ENCODE results near the gene TTC34.

Gene TTC34

GRCh38 chr1:2826736-2827292, 25.3 kb upstream of the TTC34 start:
- no peak for DNase-seq (ENCODE audit: low read depth)
- TF ChIP-seq CTCF (conservative IDR thresholded peaks at IDR 0.05; ENCODE audit: low read length), result no peak

GRCh38 chr1:2826316-2826715, 24.8 kb upstream of the TTC34 start:
- no peak overlapping the region for H3K4me3 ChIP-seq (ENCODE audit: low read length)
- TF ChIP-seq CTCF (conservative IDR thresholded peaks at IDR 0.05; ENCODE audit: low read length), result no peak
- no peak for DNase-seq (ENCODE audit: low read depth)

More at GRCh38 chr1:2826736-2827292, 25.3 kb upstream of the TTC34 start:
- H3K4me3 ChIP-seq (ENCODE audit: low read length), result no peak overlapping the region

- no peak overlapping the region for H3K4me3 ChIP-seq (ENCODE audit: low read length)
- no peak for DNase-seq (ENCODE audit: low read depth)
- no peak for TF ChIP-seq CTCF (conservative IDR thresholded peaks at IDR 0.05; ENCODE audit: low read length)
Measured at GRCh38 chr1:2825487-2826189, 24.1 kb upstream of the TTC34 start.

GRCh38 chr1:2824999-2825398, 23.5 kb upstream of the TTC34 start:
- DNase-seq (ENCODE audit: low read depth), result no peak
- no peak for TF ChIP-seq CTCF (conservative IDR thresholded peaks at IDR 0.05; ENCODE audit: low read length)
- no peak overlapping the region for H3K4me3 ChIP-seq (ENCODE audit: low read length)

- no peak overlapping the region for H3K4me3 ChIP-seq (ENCODE audit: low read length)
- no peak for DNase-seq (ENCODE audit: low read depth)
- no peak for TF ChIP-seq CTCF (conservative IDR thresholded peaks at IDR 0.05; ENCODE audit: low read length)
Measured at GRCh38 chr1:2823921-2824610, 22.6 kb upstream of the TTC34 start.

- no peak overlapping the region for H3K4me3 ChIP-seq (ENCODE audit: low read length)
- DNase-seq (ENCODE audit: low read depth), result no peak
- TF ChIP-seq CTCF (conservative IDR thresholded peaks at IDR 0.05; ENCODE audit: low read length), result no peak
Measured at GRCh38 chr1:2822621-2823145, 21.2 kb upstream of the TTC34 start.
